ENCODE results near the gene CTDSPL2. TPM values are rescaled to one million over a fixed set of nuclear protein-coding genes. Genes with fewer than 3 reads are reported as not detected.

CTDSPL2 gene
- total RNA-seq, 1 donor from 2014 or later: 37.2 TPM

GRCh38 chr15:44468709-44469385 is 41.4 kb downstream of the CTDSPL2 start:
- no peak for DNase-seq
- ATAC-seq: no peak
- intact Hi-C loops (cut with DNase I): no loop called here

DNA sequence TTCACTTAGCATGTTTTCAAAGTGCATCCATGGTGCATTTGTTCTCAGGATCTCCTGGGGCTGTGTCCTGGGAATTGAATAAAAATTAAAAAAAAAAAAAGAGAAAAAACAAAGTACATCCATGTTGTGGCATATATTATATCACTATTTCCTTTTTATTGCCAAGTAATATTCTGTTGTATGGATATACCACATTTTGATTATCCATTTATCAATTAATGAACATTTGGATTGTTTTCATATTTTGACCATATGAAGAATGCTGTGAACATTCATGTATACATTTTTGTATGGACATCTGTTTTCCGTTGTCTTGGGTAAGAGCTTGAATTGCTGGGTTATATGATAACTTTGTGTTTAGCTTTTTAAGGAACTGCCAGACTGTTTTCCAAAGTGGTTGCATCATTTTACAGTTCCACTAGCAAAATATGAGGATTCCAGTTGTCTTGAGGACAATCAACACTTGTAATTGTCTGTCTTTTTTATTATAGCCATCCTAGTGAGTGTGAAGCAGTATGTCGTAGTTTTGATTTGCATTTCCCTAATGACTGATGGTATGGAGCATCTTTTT is 44.5 kb downstream of the CTDSPL2 start:
- Histone ChIP-seq H3K9me3 (no peaks in the 10 kb centered on the region), H3K36me3 (no peaks in the 10 kb centered on the region), H3K4me1 (peaks cover 5% of the 10 kb centered on the region), H3K4me3 (no peak overlapping the region), H3K27ac (no peak overlapping the region), H3K27me3 (ENCODE audit: low read depth) (no peaks in the 10 kb centered on the region)
- DNase-seq (no peak), ATAC-seq (no peak)
- TF ChIP-seq, protein P1, sequence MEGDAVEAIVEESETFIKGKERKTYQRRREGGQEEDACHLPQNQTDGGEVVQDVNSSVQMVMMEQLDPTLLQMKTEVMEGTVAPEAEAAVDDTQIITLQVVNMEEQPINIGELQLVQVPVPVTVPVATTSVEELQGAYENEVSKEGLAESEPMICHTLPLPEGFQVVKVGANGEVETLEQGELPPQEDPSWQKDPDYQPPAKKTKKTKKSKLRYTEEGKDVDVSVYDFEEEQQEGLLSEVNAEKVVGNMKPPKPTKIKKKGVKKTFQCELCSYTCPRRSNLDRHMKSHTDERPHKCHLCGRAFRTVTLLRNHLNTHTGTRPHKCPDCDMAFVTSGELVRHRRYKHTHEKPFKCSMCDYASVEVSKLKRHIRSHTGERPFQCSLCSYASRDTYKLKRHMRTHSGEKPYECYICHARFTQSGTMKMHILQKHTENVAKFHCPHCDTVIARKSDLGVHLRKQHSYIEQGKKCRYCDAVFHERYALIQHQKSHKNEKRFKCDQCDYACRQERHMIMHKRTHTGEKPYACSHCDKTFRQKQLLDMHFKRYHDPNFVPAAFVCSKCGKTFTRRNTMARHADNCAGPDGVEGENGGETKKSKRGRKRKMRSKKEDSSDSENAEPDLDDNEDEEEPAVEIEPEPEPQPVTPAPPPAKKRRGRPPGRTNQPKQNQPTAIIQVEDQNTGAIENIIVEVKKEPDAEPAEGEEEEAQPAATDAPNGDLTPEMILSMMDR (IDR thresholded peaks at IDR 0.05): no peak
- intact Hi-C loops (cut with DNase I): no loop called here

More at GRCh38 chr15:44468709-44469385, 41.4 kb downstream of the CTDSPL2 start:
- Histone ChIP-seq H3K36me3 (peaks cover 7% of the 10 kb centered on the region), H3K4me1 (peaks cover 5% of the 10 kb centered on the region), H3K27ac (no peak overlapping the region), H3K27me3 (ENCODE audit: low read depth) (no peaks in the 10 kb centered on the region), H3K9me3 (no peaks in the 10 kb centered on the region), H3K4me3 (no peak overlapping the region)
- TF ChIP-seq, protein P1 (IDR thresholded peaks at IDR 0.05): no peak

- DNase-seq (no peak), ATAC-seq (no peak)
- Histone ChIP-seq H3K27ac (no peak overlapping the region), H3K27me3 (ENCODE audit: low read depth) (no peaks in the 10 kb centered on the region), H3K4me1 (no peaks in the 10 kb centered on the region), H3K9me3 (no peaks in the 10 kb centered on the region), H3K4me3 (no peak overlapping the region), H3K36me3 (peaks cover 4% of the 10 kb centered on the region)
- TF ChIP-seq, protein P1 (IDR thresholded peaks at IDR 0.05): no peak
- intact Hi-C loops (cut with DNase I): no loop called here
Observed at GRCh38 chr15:44479343-44479742, 51.9 kb downstream of the CTDSPL2 start.

- no peak overlapping the region for H3K27ac ChIP-seq
- intact Hi-C loops (cut with DNase I): no loop called here
- TF ChIP-seq, protein P1 (IDR thresholded peaks at IDR 0.05): no peak
- no peaks in the 10 kb centered on the region for H3K27me3 ChIP-seq (ENCODE audit: low read depth)
- no peak overlapping the region for H3K4me3 ChIP-seq
- ATAC-seq (no peak), DNase-seq (no peak)
- no peaks in the 10 kb centered on the region for H3K4me1 ChIP-seq
- no peaks in the 10 kb centered on the region for H3K9me3 ChIP-seq
- peaks cover 20% of the 10 kb centered on the region for H3K36me3 ChIP-seq
Observed at GRCh38 chr15:44482090-44482489, 54.7 kb downstream of the CTDSPL2 start.

- H3K4me1 ChIP-seq: no peaks in the 10 kb centered on the region
- H3K9me3 ChIP-seq: no peaks in the 10 kb centered on the region
- DNase-seq (no peak), ATAC-seq (no peak)
- H3K27me3 ChIP-seq (ENCODE audit: low read depth): no peaks in the 10 kb centered on the region
- no peak overlapping the region for H3K4me3 ChIP-seq
- intact Hi-C loops (cut with DNase I): no loop called here
- TF ChIP-seq, protein P1 (IDR thresholded peaks at IDR 0.05): no peak
- H3K27ac ChIP-seq: no peak overlapping the region
- peaks cover 56% of the 10 kb centered on the region for H3K36me3 ChIP-seq
Observed at GRCh38 chr15:44485880-44486279, 58.5 kb downstream of the CTDSPL2 start.

All from lower lobe of right lung (tissue), 2 donors.